ENCODE data around the gene BLVRB. TPM values are rescaled to one million over a fixed set of nuclear protein-coding genes. Genes with fewer than 3 reads are reported as not detected.

Gene BLVRB
- total RNA-seq, 1 experiment from 2014 or later = 246 TPM

DNA sequence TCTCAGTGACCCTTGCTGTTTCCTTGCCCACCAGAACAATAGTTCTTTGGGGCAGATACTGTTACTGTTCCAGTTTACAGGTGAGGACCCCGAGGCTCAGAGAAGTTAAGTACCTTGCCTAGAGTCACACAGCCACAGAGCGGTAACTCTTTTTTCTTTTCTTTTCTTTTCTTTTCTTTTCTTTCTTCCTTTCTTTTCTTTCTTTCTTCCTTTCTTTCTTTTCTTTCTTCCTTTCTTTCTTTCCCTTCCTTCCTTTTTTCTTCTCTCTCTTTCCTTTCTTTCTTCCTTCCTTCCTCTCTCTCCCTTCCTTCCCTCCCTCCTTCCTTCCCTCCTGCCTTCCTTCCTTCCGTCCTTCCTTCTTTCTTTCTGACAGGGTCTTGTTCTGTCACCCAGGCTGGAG lies 47.5 kb downstream of the BLVRB start:
- Histone ChIP-seq H3K4me3 (ENCODE audit: low read length) (no peak overlapping the region), H3K4me2 (ENCODE audit: low read length) (no peak overlapping the region), H3K27ac (ENCODE audit: low read length) (no peak overlapping the region), H3K36me3 (ENCODE audit: low read depth, low read length) (peaks cover 7% of the 10 kb centered on the region; the same call in 1 of the 2 replicates), H3K9me2 (replicated peaks; ENCODE audit: low read length) (no peaks in the 10 kb centered on the region), H3K79me2 (ENCODE audit: low read length) (peaks cover 10% of the 10 kb centered on the region), H3K9ac (ENCODE audit: low read length) (no peak overlapping the region), H3K27me3 (ENCODE audit: low read length) (no peaks in the 10 kb centered on the region), H3K9me3 (ENCODE audit: low read length) (no peaks in the 10 kb centered on the region), H3F3A (ENCODE audit: low read length, unreplicated experiment) (no peaks in the 10 kb centered on the region), H3K4me1 (ENCODE audit: insufficient read depth, low read length) (peaks cover 10% of the 10 kb centered on the region), H4K20me1 (ENCODE audit: low read length) (no peaks in the 10 kb centered on the region), H2AFZ (ENCODE audit: low read length) (no peak overlapping the region)
- intact Hi-C loops (cut with micrococcal nuclease) = no loop called here
- CTCF ChIA-PET = no interaction called here
- no TSS peak for BruUV-seq (replicated peaks)
- POLR2A ChIA-PET (ENCODE audit: unreplicated experiment) = no interaction called here
- TF ChIP-seq, protein P1, sequence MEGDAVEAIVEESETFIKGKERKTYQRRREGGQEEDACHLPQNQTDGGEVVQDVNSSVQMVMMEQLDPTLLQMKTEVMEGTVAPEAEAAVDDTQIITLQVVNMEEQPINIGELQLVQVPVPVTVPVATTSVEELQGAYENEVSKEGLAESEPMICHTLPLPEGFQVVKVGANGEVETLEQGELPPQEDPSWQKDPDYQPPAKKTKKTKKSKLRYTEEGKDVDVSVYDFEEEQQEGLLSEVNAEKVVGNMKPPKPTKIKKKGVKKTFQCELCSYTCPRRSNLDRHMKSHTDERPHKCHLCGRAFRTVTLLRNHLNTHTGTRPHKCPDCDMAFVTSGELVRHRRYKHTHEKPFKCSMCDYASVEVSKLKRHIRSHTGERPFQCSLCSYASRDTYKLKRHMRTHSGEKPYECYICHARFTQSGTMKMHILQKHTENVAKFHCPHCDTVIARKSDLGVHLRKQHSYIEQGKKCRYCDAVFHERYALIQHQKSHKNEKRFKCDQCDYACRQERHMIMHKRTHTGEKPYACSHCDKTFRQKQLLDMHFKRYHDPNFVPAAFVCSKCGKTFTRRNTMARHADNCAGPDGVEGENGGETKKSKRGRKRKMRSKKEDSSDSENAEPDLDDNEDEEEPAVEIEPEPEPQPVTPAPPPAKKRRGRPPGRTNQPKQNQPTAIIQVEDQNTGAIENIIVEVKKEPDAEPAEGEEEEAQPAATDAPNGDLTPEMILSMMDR (conservative IDR thresholded peaks at IDR 0.05; ENCODE audit: low read depth, low read length) = no peak
- TF ChIP-seq EZH2 (IDR thresholded peaks at IDR 0.05; ENCODE audit: low read length, unreplicated experiment) = no peak
- no peak for TF ChIP-seq EZH2phosphoT487 (IDR thresholded peaks at IDR 0.05; ENCODE audit: borderline replicate concordance, low read length)
- ATAC-seq (no peak), DNase-seq (no peak)

DNA sequence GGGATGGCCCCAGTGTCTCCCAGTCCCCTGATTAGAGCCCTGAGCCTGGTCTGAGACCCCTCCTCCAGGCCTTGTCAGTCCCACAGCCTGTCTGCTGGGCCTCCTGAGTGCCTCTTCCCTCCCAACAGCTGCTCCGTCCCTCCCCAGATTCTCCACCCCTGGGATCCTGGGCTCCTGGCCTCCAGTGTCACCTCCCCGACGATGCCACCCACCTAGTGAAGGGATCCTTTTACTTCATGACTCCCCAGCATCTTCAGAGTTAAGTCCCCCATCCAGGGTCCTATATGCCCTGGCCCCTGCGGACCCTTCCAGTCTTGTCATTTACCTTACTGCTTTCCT lies 47.9 kb downstream of the BLVRB start:
- CTCF ChIA-PET = no interaction called here

More for the DNA sequence above, 47.9 kb downstream of the BLVRB start:
- Histone ChIP-seq H3K4me2 (ENCODE audit: low read length) (no peak overlapping the region), H3K79me2 (ENCODE audit: low read length) (peaks cover 5% of the 10 kb centered on the region), H4K20me1 (ENCODE audit: low read length) (no peaks in the 10 kb centered on the region), H3K4me3 (ENCODE audit: low read length) (no peak overlapping the region), H3K27ac (ENCODE audit: low read length) (no peak overlapping the region), H3K9me2 (replicated peaks; ENCODE audit: low read length) (no peaks in the 10 kb centered on the region), H3F3A (ENCODE audit: low read length, unreplicated experiment) (no peaks in the 10 kb centered on the region), H2AFZ (ENCODE audit: low read length) (no peak overlapping the region), H3K27me3 (ENCODE audit: low read length) (no peaks in the 10 kb centered on the region), H3K4me1 (ENCODE audit: insufficient read depth, low read length) (peaks cover 10% of the 10 kb centered on the region), H3K9me3 (ENCODE audit: low read length) (no peaks in the 10 kb centered on the region), H3K9ac (ENCODE audit: low read length) (no peak overlapping the region), H3K36me3 (ENCODE audit: low read depth, low read length) (0 out of 2 replicates have a peak, but pooled peaks cover 5% of the 10 kb centered on the region)
- no peak for TF ChIP-seq EZH2 (IDR thresholded peaks at IDR 0.05; ENCODE audit: low read length, unreplicated experiment)
- TF ChIP-seq, protein P1 (conservative IDR thresholded peaks at IDR 0.05; ENCODE audit: low read depth, low read length) = no peak
- no peak for TF ChIP-seq EZH2phosphoT487 (IDR thresholded peaks at IDR 0.05; ENCODE audit: borderline replicate concordance, low read length)
- POLR2A ChIA-PET (ENCODE audit: unreplicated experiment) = no interaction called here
- intact Hi-C loops (cut with micrococcal nuclease) = no loop called here
- no TSS peak for BruUV-seq (replicated peaks)
- ATAC-seq (no peak), DNase-seq (no peak)

Measured in PC-3 (cell line).